Measurements from ENCODE around the gene ACAD9.

- TF ChIP-seq CTCF (IDR thresholded peaks at IDR 0.05) (peak in 2 of 3 experiments; percentile 17 to 42), POLR2A (IDR thresholded peaks at IDR 0.05; ENCODE audit: low read depth) (no peak), POLR2AphosphoS5 (IDR thresholded peaks at IDR 0.05) (no peak), EP300 (IDR thresholded peaks at IDR 0.05) (no peak)
These were observed 3.8 kb upstream of the ACAD9 start for GRCh38 chr3:128875556-128876120.
